Hepatocyte (in vitro differentiated cells): ENCODE measurements around the gene NHERF2.

ENCODE experiments used
- CTCF ChIP-seq: fragments of 200-600 bp; sonication (generic); IDR thresholded peaks from 2 replicates; pipeline ENCODE4 v1.5.1; 2016; ENCODE audit warnings: antibody characterized with exemption, mild to moderate bottlenecking; ENCODE audit not compliant: poor library complexity
- EZH2 ChIP-seq: fragments of 200-600 bp; sonication (generic); IDR thresholded peaks from 2 replicates; pipeline ENCODE4 v1.6.1; 2016; ENCODE audit warnings: antibody characterized with exemption, mild to moderate bottlenecking, borderline replicate concordance
- EZH2phosphoT487 ChIP-seq: fragments of 200-600 bp; sonication (generic); IDR thresholded peaks from one replicate; pipeline ENCODE4 v1.6.1; 2018; ENCODE audit warnings: antibody characterized with exemption, mild to moderate bottlenecking, low read depth, moderate library complexity; ENCODE audit not compliant: unreplicated experiment, severe bottlenecking

GRCh38 chr16:2062801-2063200 is 36.1 kb downstream of the NHERF2 start:
- TF ChIP-seq CTCF (no peak), EZH2 (no peak), EZH2phosphoT487 (no peak)
